Endothelial cell (in vitro differentiated cells): ENCODE measurements around the gene GCN1. TPM values are rescaled to one million over a fixed set of nuclear protein-coding genes. Genes with fewer than 3 reads are reported as not detected.

ENCODE experiments used
- DNase-seq: peaks from one replicate; pipeline ENCODE4 v3.0.0; 2021; ENCODE audit warnings: low spot score
- H3K27ac Mint-ChIP-seq: one replicate; pipeline ENCODE4 v1.8.0; 2021; ENCODE audit warnings: mixed read lengths, inconsistent platforms; ENCODE audit not compliant: unreplicated experiment
- H3K27me3 Mint-ChIP-seq: one replicate; pipeline ENCODE4 v1.8.0; 2021; ENCODE audit warnings: mild to moderate bottlenecking, moderate library complexity, mixed read lengths, inconsistent platforms; ENCODE audit not compliant: unreplicated experiment
- H3K36me3 Mint-ChIP-seq: one replicate; pipeline ENCODE4 v1.8.0; 2021; ENCODE audit warnings: mild to moderate bottlenecking, low read depth, mixed read lengths, inconsistent platforms; ENCODE audit not compliant: unreplicated experiment
- H3K4me1 Mint-ChIP-seq: one replicate; pipeline ENCODE4 v1.8.0; 2021; ENCODE audit warnings: mild to moderate bottlenecking, mixed read lengths, inconsistent platforms; ENCODE audit not compliant: unreplicated experiment
- H3K4me3 Mint-ChIP-seq: one replicate; pipeline ENCODE4 v1.8.0; 2021; ENCODE audit warnings: mild to moderate bottlenecking, mixed read lengths, inconsistent platforms; ENCODE audit not compliant: unreplicated experiment
- H3K9me3 Mint-ChIP-seq: one replicate; pipeline ENCODE4 v1.8.0; 2021; ENCODE audit warnings: mixed read lengths, inconsistent platforms; ENCODE audit not compliant: unreplicated experiment
- CTCF ChIP-seq: fragments of 200-600 bp; sonication (generic); IDR thresholded peaks from one replicate; pipeline ENCODE4 v1.5.0; 2021; ENCODE audit warnings: antibody characterized with exemption; ENCODE audit not compliant: unreplicated experiment
- total RNA-seq: library from RNA; stranded (reverse); fragmentation: NEBNext Ultra II Directional; extraction: Animal tissue kit (Norgen Biotek cat#: 25700); gene quantifications from one replicate; pipeline ENCODE4 v1.2.1, GENCODE V29; 2021; ENCODE audit not compliant: unreplicated experiment

The GCN1 gene
- total RNA-seq, 1 donor from 2014 or later, result 54.0 TPM

GRCh38 chr12:120216742-120217605, 22.5 kb upstream of the GCN1 start:
- Mint-ChIP-seq H3K27ac (no peak overlapping the region), H3K4me3 (no peak overlapping the region), H3K9me3 (no peaks in the 10 kb centered on the region)

GRCh38 chr12:120215766-120216735, 21.5 kb upstream of the GCN1 start:
- Mint-ChIP-seq H3K4me3 (peak overlapping the region; percentile 68), H3K9me3 (no peaks in the 10 kb centered on the region), H3K4me1 (peaks cover 6% of the 10 kb centered on the region), H3K36me3 (peaks cover 34% of the 10 kb centered on the region), H3K27ac (peak overlapping the region; percentile 57), H3K27me3 (peaks cover 9% of the 10 kb centered on the region)
- DNase-seq, result no peak
- no peak for TF ChIP-seq CTCF

More at GRCh38 chr12:120216742-120217605, 22.5 kb upstream of the GCN1 start:
- Mint-ChIP-seq H3K36me3 (peaks cover 26% of the 10 kb centered on the region), H3K4me1 (peaks cover 6% of the 10 kb centered on the region), H3K27me3 (peaks cover 8% of the 10 kb centered on the region)
- TF ChIP-seq CTCF, result no peak
- DNase-seq, result no peak

DNA sequence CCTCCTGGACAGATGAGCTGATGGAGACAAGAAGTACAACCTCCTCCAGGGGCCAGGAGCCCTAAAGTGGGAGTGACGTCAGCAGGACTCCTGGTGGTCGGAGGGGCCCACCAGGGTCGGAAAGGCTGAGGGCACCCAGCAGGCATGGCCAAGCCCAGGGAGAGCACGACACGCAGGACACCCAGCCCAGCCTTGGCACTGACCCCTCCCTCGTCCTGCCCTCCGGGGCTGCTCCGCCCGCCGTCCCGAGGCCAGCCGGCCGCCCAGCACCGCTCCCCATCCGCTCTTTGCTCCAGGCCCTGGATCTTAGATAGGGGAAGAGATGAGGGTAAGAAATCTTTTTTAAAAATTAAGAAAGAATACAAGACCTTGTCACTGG, 20.8 kb upstream of the GCN1 start:
- no peak for DNase-seq
- TF ChIP-seq CTCF, result no peak
- Mint-ChIP-seq H3K4me1 (peaks cover 6% of the 10 kb centered on the region), H3K9me3 (no peaks in the 10 kb centered on the region), H3K27ac (peak overlapping the region; percentile 57), H3K27me3 (peaks cover 9% of the 10 kb centered on the region), H3K4me3 (no peak overlapping the region), H3K36me3 (peaks cover 34% of the 10 kb centered on the region)

GRCh38 chr12:120214626-120215356, 20.3 kb upstream of the GCN1 start:
- DNase-seq, result no peak
- Mint-ChIP-seq H3K9me3 (no peaks in the 10 kb centered on the region), H3K36me3 (peaks cover 34% of the 10 kb centered on the region), H3K4me1 (peaks cover 6% of the 10 kb centered on the region), H3K27ac (no peak overlapping the region), H3K4me3 (no peak overlapping the region), H3K27me3 (peaks cover 9% of the 10 kb centered on the region)
- TF ChIP-seq CTCF, result no peak
